ENCODE data around the gene PSMD3.

GRCh38 chr17:39997543-39997942 lies 16.9 kb downstream of the PSMD3 start:
- no peak for TF ChIP-seq POLR2A (IDR thresholded peaks at IDR 0.05)
- TF ChIP-seq CTCF (IDR thresholded peaks at IDR 0.05) = no peak
- TF ChIP-seq POLR2AphosphoS5 (IDR thresholded peaks at IDR 0.05) = no peak
- no peak for TF ChIP-seq EP300 (IDR thresholded peaks at IDR 0.05)

Measured in upper lobe of left lung (tissue), 4 donors.